Upper lobe of left lung (tissue), 4 donors: ENCODE data around the gene SUSD3.

Experiments used
- EP300 ChIP-seq, 4 donors: sonication (generic); formaldehyde crosslinking; IDR thresholded peaks; one replicate each; pipeline ENCODE4 v1.5.1; 2017; ENCODE audit warnings: antibody characterized with exemption in 4 of 4, control low read depth in 2 of 4
- POLR2AphosphoS5 ChIP-seq, 2 donors: sonication (generic); formaldehyde crosslinking; IDR thresholded peaks; one replicate each; pipeline ENCODE4 v1.5.1; 2017; ENCODE audit warnings: antibody characterized with exemption in 2 of 2

GRCh38 chr9:93082841-93083411 lies 24.4 kb downstream of the SUSD3 start:
- no peak for TF ChIP-seq EP300 (IDR thresholded peaks at IDR 0.05)
- no peak for TF ChIP-seq POLR2AphosphoS5 (IDR thresholded peaks at IDR 0.05)
